SU-DHL-6 (cell line): ENCODE results near the gene SPINT4.

ENCODE experiments used
- H2AFZ ChIP-seq: fragments of 200-600 bp; sonication (generic); 2 replicates; pipeline ENCODE4 v1.6.1; 2014; ENCODE audit warnings: low read depth, mild to moderate bottlenecking, moderate library complexity, mixed read lengths, antibody characterized with exemption, low read length; ENCODE audit not compliant: severe bottlenecking
- H3F3A ChIP-seq: fragments of 200-600 bp; shearing (Covaris generic); 2 replicates; pipeline ENCODE4 v1.6.0; 2016; ENCODE audit warnings: antibody characterized with exemption, mild to moderate bottlenecking; ENCODE audit not compliant: insufficient read depth
- H3K27ac ChIP-seq: fragments of 200-600 bp; sonication (generic); 2 replicates; pipeline ENCODE4 v1.5.1; 2016; ENCODE audit warnings: low read depth, mild to moderate bottlenecking, low read length, moderate library complexity, mixed read lengths
- H3K27me3 ChIP-seq: fragments of 200-600 bp; sonication (generic), shearing (Covaris generic); 2 replicates; pipeline ENCODE4 v1.6.0; 2014; ENCODE audit warnings: mild to moderate bottlenecking, low read length
- H3K36me3 ChIP-seq: fragments of 200-600 bp; sonication (generic); 2 replicates; pipeline ENCODE4 v1.6.1; 2014; ENCODE audit warnings: mild to moderate bottlenecking, low read length, mixed read lengths
- H3K4me2 ChIP-seq: fragments of 300-600, 200-600 bp; shearing (Covaris generic), sonication (generic); 2 replicates; pipeline ENCODE4 v1.6.0; 2014; ENCODE audit warnings: low read length, low read depth, mild to moderate bottlenecking; ENCODE audit not compliant: poor library complexity, severe bottlenecking
- H3K4me3 ChIP-seq: fragments of 200-600 bp; sonication (generic); 2 replicates; pipeline ENCODE4 v1.5.1; 2014; ENCODE audit warnings: antibody characterized with exemption, low read length, mild to moderate bottlenecking, mixed read lengths; ENCODE audit not compliant: insufficient read depth, poor library complexity, severe bottlenecking
- H3K79me2 ChIP-seq: fragments of 200-600 bp; sonication (generic); 2 replicates; pipeline ENCODE4 v1.6.1; 2014; ENCODE audit warnings: mild to moderate bottlenecking, low read length, moderate library complexity; ENCODE audit not compliant: insufficient read depth
- H3K9ac ChIP-seq: fragments of 200-600 bp; sonication (generic); 2 replicates; pipeline ENCODE4 v1.7.0; 2014; ENCODE audit warnings: mild to moderate bottlenecking, low read length
- H3K9me2 ChIP-seq: fragments of 200-600 bp; sonication (generic); replicated peaks from 2 replicates; pipeline ENCODE4 v1.6.1; 2014; ENCODE audit warnings: low read length; ENCODE audit not compliant: insufficient read depth
- H3K9me3 ChIP-seq: fragments of 200-600 bp; sonication (generic); 2 replicates; pipeline ENCODE4 v1.6.1; 2014; ENCODE audit warnings: low read length, mixed read lengths; ENCODE audit not compliant: insufficient read depth
- H4K20me1 ChIP-seq: fragments of 200-600 bp; sonication (generic); 2 replicates; pipeline ENCODE4 v1.6.1; 2014; ENCODE audit warnings: low read depth, mild to moderate bottlenecking, antibody characterized with exemption, low read length, moderate library complexity, mixed read lengths
- EZH2phosphoT487 ChIP-seq: fragments of 200-600 bp; sonication (generic), shearing (Covaris generic); conservative IDR thresholded peaks from 2 replicates; pipeline ENCODE4 v1.6.1; 2018; ENCODE audit warnings: mild to moderate bottlenecking, antibody characterized with exemption, low read length, moderate library complexity, mixed read lengths
- TF ChIP-seq, protein P1 (sequence below): fragments of 200-600 bp; sonication (generic); IDR thresholded peaks from one replicate; pipeline ENCODE4 v1.5.1; 2017; ENCODE audit warnings: antibody characterized with exemption, mild to moderate bottlenecking, low read length, moderate library complexity; ENCODE audit not compliant: insufficient read depth, poor library complexity, severe bottlenecking

Gene SPINT4

DNA sequence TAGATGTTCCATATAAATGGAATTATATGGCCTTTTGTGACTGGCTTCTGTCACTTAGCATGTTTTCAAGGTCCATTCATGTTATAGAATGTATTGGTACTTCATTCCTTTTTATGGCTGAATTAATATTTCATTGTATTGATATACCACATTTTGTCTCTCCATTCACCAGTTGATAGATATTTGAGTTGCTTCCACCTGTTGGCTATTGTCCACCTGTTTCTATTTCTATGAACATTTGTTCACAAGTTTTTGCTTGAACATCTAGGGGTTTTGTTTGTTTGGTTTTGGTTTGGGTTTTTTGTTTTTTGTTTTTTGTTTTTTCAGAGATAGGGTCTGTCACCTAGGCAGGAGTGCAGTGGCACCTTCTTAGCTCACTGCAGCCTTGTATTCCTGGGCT is 46.3 kb downstream of the SPINT4 start:
- H4K20me1 ChIP-seq, result no peaks in the 10 kb centered on the region
- H3K9me3 ChIP-seq, result no peaks in the 10 kb centered on the region
- no peak for TF ChIP-seq EZH2phosphoT487
- TF ChIP-seq, protein P1, sequence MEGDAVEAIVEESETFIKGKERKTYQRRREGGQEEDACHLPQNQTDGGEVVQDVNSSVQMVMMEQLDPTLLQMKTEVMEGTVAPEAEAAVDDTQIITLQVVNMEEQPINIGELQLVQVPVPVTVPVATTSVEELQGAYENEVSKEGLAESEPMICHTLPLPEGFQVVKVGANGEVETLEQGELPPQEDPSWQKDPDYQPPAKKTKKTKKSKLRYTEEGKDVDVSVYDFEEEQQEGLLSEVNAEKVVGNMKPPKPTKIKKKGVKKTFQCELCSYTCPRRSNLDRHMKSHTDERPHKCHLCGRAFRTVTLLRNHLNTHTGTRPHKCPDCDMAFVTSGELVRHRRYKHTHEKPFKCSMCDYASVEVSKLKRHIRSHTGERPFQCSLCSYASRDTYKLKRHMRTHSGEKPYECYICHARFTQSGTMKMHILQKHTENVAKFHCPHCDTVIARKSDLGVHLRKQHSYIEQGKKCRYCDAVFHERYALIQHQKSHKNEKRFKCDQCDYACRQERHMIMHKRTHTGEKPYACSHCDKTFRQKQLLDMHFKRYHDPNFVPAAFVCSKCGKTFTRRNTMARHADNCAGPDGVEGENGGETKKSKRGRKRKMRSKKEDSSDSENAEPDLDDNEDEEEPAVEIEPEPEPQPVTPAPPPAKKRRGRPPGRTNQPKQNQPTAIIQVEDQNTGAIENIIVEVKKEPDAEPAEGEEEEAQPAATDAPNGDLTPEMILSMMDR, result no peak

DNA sequence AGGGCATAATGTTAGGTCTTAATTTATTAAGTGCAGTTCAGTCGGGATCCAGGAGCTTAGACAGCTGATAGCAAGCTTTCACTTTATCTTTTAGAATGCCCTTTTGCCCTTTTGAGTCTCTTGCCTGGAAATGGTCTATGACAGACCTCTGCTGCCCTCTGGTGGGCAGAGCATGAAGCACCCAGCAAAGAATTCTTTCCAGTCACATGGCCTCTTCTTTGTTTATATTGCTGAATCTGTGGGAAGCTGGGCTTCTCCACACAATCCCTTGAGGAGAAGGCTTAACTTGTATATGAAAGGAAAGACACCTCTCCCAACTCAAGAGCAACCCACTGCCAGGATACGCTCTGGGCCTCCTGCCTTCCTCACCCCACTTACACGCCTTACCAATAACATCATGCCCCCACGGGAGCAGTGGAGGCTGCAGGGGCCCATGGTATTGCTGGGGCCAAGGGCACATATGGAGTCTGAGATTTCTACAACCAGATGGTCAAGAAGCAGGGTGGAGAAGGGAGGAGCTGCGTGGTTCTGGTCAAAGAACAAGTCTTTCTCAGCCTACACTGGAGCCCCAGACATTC is 49.1 kb downstream of the SPINT4 start:
- H3K79me2 ChIP-seq, result no peaks in the 10 kb centered on the region
- H3K27me3 ChIP-seq, result no peaks in the 10 kb centered on the region
- H3K9me2 ChIP-seq, result no peaks in the 10 kb centered on the region
- H3K9ac ChIP-seq, result no peak overlapping the region
- peak overlapping the region; percentile 61 for H2AFZ ChIP-seq
- no peaks in the 10 kb centered on the region for H3F3A ChIP-seq
- no peak overlapping the region for H3K27ac ChIP-seq
- no peaks in the 10 kb centered on the region for H3K36me3 ChIP-seq
- H3K9me3 ChIP-seq, result no peaks in the 10 kb centered on the region
- no peaks in the 10 kb centered on the region for H4K20me1 ChIP-seq
- no peak overlapping the region for H3K4me2 ChIP-seq
- TF ChIP-seq EZH2phosphoT487, result no peak
- TF ChIP-seq, protein P1, result peak; percentile 90
- no peak overlapping the region for H3K4me3 ChIP-seq

More for the DNA sequence above, 46.3 kb downstream of the SPINT4 start:
- no peaks in the 10 kb centered on the region for H3F3A ChIP-seq
- H3K9me2 ChIP-seq, result no peaks in the 10 kb centered on the region
- H3K36me3 ChIP-seq, result no peaks in the 10 kb centered on the region
- H3K79me2 ChIP-seq, result no peaks in the 10 kb centered on the region
- no peak overlapping the region for H3K9ac ChIP-seq
- no peak overlapping the region for H3K27ac ChIP-seq
- H2AFZ ChIP-seq, result no peak overlapping the region
- no peaks in the 10 kb centered on the region for H3K27me3 ChIP-seq
- no peak overlapping the region for H3K4me2 ChIP-seq
- no peak overlapping the region for H3K4me3 ChIP-seq

DNA sequence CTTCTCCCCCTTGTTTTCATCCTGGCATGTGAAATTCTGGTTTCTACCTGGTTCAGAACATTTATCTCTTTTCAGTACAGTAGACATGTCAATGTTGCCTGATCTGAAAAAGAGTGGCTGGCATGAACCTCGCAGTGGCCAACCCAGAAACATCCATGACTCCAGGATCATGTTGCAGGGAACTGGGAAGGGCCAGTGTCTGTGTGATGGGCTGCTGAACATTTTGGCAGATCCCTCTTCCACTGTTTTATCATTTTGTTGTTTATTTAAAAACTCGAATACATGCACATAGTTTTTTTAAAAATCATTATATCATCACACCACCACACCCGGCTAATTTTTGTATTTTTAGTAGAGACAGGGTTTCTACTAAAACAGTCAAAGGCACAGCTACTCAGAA is 50.5 kb downstream of the SPINT4 start:
- Histone ChIP-seq H4K20me1 (no peaks in the 10 kb centered on the region), H3K27ac (no peak overlapping the region), H3K4me2 (no peak overlapping the region), H3K9me2 (no peaks in the 10 kb centered on the region), H3K9me3 (no peaks in the 10 kb centered on the region), H3K4me3 (no peak overlapping the region), H3K36me3 (no peaks in the 10 kb centered on the region), H3K79me2 (no peaks in the 10 kb centered on the region), H2AFZ (no peak overlapping the region), H3F3A (no peaks in the 10 kb centered on the region), H3K27me3 (no peaks in the 10 kb centered on the region), H3K9ac (no peak overlapping the region)
- TF ChIP-seq EZH2phosphoT487, result no peak
- TF ChIP-seq, protein P1, result no peak
